Thyroid gland (tissue), 4 donors: ENCODE results near the gene ZNF320.

Experiments used
- CTCF ChIP-seq, 6 experiments: fragments of 200-600 bp in 3 of 6; fragments of 450-650 bp in 3 of 6; sonication (generic) in 3 of 6; IDR thresholded peaks; one replicate each; pipeline ENCODE4 v1.5.1; 2016 to 2019; ENCODE audit warnings: antibody characterized with exemption in 6 of 6, mild to moderate bottlenecking in 2 of 6, inconsistent platforms in 1 of 6, moderate library complexity in 1 of 6
- POLR2A ChIP-seq, 2 donors: fragments of 450-650 bp; IDR thresholded peaks; one replicate each; pipeline ENCODE4 v1.6.1; 2017; ENCODE audit warnings: antibody characterized with exemption in 2 of 2, mild to moderate bottlenecking in 2 of 2, moderate library complexity in 1 of 2

DNA sequence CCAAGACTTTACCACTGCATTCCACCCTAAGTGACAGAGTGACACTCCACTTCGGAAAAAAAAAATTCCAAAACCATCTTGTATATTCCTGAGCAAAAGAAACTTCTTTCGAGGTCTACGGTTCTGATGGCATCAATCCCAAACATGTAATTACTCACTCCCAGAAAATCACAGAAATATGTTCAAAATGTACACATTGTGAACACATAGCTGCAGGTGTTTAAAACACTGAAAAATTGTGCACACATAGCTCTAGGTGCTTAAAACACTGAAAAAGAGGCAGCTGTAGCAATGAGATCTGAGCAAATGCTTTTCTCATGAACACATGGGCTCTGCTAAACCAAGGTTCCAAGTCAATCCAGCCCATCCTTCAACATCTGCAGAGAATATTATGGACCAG is 26.0 kb downstream of the ZNF320 start:
- TF ChIP-seq CTCF (IDR thresholded peaks at IDR 0.05) = no peak
- no peak for TF ChIP-seq POLR2A (IDR thresholded peaks at IDR 0.05)
